SH-SY5Y (cell line): ENCODE measurements around the gene CACNG7.

Experiments used
- GATA2 ChIP-seq: IDR thresholded peaks from 2 replicates; pipeline ENCODE4 v1.6.1; 2011; ENCODE audit warnings: mild to moderate bottlenecking, low read depth, low read length
- GATA3 ChIP-seq: IDR thresholded peaks from 2 replicates; pipeline ENCODE4 v1.6.1; 2011; ENCODE audit warnings: low read depth, mild to moderate bottlenecking, low read length, moderate library complexity

DNA sequence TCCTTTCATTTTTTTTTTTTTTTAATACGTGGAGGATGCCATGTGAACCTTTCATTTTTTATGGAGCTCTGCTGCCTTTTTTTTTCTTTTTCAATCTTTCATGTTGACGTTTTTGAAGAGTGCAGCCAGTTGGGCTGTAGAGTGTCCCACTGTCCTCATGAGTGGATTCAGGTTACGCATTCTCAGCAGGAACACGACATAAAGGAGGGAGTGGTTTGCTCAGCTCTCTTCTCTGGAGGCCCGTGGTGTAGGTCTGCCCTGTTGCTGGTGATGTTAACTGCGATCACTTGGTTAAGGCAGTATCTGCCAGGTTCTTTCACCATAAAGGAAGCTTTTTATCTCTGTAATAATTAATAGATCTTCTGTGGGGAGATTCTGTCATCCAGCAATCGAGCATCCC is 27.0 kb downstream of the CACNG7 start:
- TF ChIP-seq GATA2 (no peak), GATA3 (no peak)
